ENCODE data around the gene CDK5RAP1. TPM values are rescaled to one million over a fixed set of nuclear protein-coding genes. Genes with fewer than 3 reads are reported as not detected.

Gene CDK5RAP1
- total and polyA plus RNA-seq, 12 donors = 11.3 to 134 (median 24.3) TPM

DNA sequence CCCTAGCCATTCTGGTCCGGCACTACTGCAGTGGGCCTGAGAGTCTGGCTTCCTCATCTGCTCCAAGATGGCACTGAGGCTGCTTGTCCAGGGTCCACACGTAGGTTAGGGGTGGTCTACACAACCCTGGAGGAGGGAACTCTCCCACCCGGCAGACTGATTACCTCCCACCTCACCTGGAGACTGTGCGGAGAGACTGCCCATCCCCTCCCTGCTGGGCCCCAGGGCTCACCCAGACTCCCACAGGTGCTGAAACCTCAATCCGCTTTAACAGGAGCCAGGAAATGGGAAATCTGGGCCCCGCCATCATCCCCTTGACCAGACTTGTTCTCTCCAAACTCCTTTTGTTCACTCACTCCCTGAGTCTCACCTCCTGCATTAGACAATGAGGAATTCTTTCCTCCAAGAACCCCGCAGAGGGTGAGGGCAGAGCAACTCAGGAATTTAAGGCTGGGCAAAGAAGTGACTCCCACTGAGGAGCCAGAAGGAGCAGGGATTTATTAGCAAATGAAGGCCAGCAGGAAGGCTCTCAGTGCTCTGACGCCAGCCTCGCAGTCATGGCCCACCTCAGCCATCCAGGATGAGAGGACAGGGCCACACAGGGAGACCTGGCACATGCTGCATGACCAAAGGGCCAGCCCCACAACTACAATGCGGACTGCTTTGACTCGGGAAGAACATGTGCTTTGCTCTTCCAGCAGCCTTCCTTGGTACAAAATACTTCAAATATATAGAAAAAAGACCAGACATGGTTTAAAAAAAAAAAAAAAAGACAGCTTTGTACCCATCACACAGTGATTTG lies 53.0 kb downstream of the CDK5RAP1 start:
- no peaks in the 10 kb centered on the region for H3K9me3 ChIP-seq (replicated peaks in 1 of 3)
- H3K36me3 ChIP-seq (replicated peaks in 1 of 2) = no peaks in the 10 kb centered on the region
- TF ChIP-seq CTCF (IDR thresholded peaks at IDR 0.05) = no peak
- TF ChIP-seq POLR2A (IDR thresholded peaks at IDR 0.05) = no peak
- no peaks in the 10 kb centered on the region for H3K27me3 ChIP-seq
- no peak overlapping the region for H3K4me3 ChIP-seq
- H3K4me1 ChIP-seq (replicated peaks in 1 of 2) = no peaks in the 10 kb centered on the region
- no peak overlapping the region for H3K27ac ChIP-seq
- intact Hi-C loops (cut with DNase I) = no loop called here
- 89 to 93% (median 91%) methylated on average over 8 to 11 of the region's 11 CpGs for WGBS, 4 donors
- no peak for DNase-seq

- TF ChIP-seq POLR2A (IDR thresholded peaks at IDR 0.05) (no peak), CTCF (IDR thresholded peaks at IDR 0.05) (no peak)
- WGBS, 4 donors = 67 to 74% (median 72%) methylated on average over 9 of the region's 9 CpGs
- intact Hi-C loops (cut with DNase I) = no loop called here
- no peaks in the 10 kb centered on the region for H3K36me3 ChIP-seq (replicated peaks in 1 of 2)
- no peak overlapping the region for H3K4me3 ChIP-seq
- H3K4me1 ChIP-seq (replicated peaks in 1 of 2) = no peaks in the 10 kb centered on the region
- no peaks in the 10 kb centered on the region for H3K27me3 ChIP-seq
- H3K9me3 ChIP-seq (replicated peaks in 1 of 3) = no peaks in the 10 kb centered on the region
- DNase-seq = no peak
- H3K27ac ChIP-seq = no peak overlapping the region
Observed at GRCh38 chr20:33345342-33345741, 56.0 kb downstream of the CDK5RAP1 start.

DNA sequence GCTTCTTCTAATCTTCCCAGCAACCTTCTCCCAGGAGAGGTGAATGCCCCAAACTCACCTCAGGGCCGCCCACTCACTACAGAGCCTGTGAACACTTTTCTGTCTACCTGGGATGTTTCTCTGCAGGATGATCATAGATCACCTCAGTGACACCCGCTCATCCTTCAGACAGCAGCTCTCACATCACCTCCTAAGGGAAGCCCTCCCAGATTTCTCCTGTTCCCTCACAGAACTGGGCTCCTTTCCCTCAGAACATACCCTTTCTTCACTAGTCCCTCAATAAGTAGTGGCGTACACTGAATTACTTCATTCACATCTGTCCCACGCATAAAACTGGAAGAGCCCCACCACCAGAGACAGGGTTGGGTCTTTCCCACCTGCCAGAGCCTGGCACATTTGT lies 57.8 kb downstream of the CDK5RAP1 start:
- no peak overlapping the region for H3K4me3 ChIP-seq
- no peak for DNase-seq
- intact Hi-C loops (cut with DNase I) = no loop called here
- TF ChIP-seq CTCF (IDR thresholded peaks at IDR 0.05) (no peak), POLR2A (IDR thresholded peaks at IDR 0.05) (no peak)
- no peaks in the 10 kb centered on the region for H3K27me3 ChIP-seq
- H3K27ac ChIP-seq = no peak overlapping the region
- WGBS, 4 donors = 89 to 92% (median 92%) methylated on average over 4 of the region's 4 CpGs
- H3K36me3 ChIP-seq (replicated peaks in 1 of 2) = no peaks in the 10 kb centered on the region
- H3K9me3 ChIP-seq (replicated peaks in 1 of 3) = no peaks in the 10 kb centered on the region
- H3K4me1 ChIP-seq (replicated peaks in 1 of 2) = no peaks in the 10 kb centered on the region

DNA sequence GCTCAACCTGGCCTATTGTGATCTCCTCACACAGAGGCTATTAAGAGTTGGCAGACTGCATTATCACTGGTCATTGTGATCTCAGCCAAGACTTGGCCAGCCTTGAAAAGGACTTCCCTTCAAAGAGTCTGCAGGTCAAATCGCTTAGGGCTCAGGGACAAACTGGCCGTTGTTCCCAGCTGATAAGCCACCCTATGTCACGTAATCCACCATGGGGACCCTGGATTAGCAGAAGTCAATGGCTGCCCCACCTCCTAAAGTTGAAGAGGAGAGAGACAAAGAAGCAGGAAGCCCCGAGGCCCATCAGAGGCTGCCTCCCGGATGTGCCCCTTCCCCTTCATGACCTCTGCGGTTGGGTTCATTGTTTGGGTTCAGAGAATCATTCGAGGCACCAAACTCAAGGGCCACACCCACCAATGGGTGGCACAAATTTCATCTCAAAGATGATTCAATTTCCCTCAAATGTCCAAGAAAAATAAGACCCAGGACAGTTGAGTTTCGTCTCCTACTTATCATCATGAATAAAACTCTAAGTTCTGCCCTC lies 61.7 kb downstream of the CDK5RAP1 start:
- no peak for TF ChIP-seq POLR2A (IDR thresholded peaks at IDR 0.05)
- no peak for TF ChIP-seq CTCF (IDR thresholded peaks at IDR 0.05)
- WGBS, 4 donors = 40 to 63% (median 58%) methylated on average over 6 to 8 of the region's 8 CpGs
- no peaks in the 10 kb centered on the region for H3K36me3 ChIP-seq (replicated peaks in 1 of 2)
- H3K4me1 ChIP-seq (replicated peaks in 1 of 2) = no peaks in the 10 kb centered on the region
- H3K4me3 ChIP-seq = no peak overlapping the region
- H3K27me3 ChIP-seq = no peaks in the 10 kb centered on the region
- H3K9me3 ChIP-seq (replicated peaks in 1 of 3) = no peaks in the 10 kb centered on the region
- no peak overlapping the region for H3K27ac ChIP-seq
- no peak for DNase-seq
- intact Hi-C loops (cut with DNase I) = no loop called here

All from adrenal gland (tissue), 12 donors.